H1 (cell line): ENCODE data around the gene HOGA1. TPM values are rescaled to one million over a fixed set of nuclear protein-coding genes. Genes with fewer than 3 reads are reported as not detected.

Experiments used
- CTCF ChIA-PET: fragments of 300-600 bp; sonication (Branson Sonifier 250); formaldehyde crosslinking; loops from one replicate; lab custom pipeline; 2021; ENCODE audit not compliant: partially characterized antibody; lab: Charles Lee
- POLR2A ChIA-PET: fragments of 300-600 bp; sonication (Branson Sonifier 250); formaldehyde crosslinking; loops from one replicate; lab custom pipeline; 2021; ENCODE audit warnings: inconsistent platforms; ENCODE audit not compliant: partially characterized antibody; lab: Charles Lee
- DNase-seq, 2 experiments: peaks; one replicate each; pipeline versions ENCODE4 v3.0.0 to v3.0.0-alpha.2; 2010 to 2022; ENCODE audit warnings: low spot score in 2 of 2, low read depth in 1 of 2, mixed read lengths in 1 of 2
- FAIRE-seq: peaks from 2 replicates; lab custom pipeline; 2011; peaks lifted over from hg19 to GRCh38; lab: Jason Lieb, UNC
- H2AFZ ChIP-seq: 2 replicates; pipeline ENCODE4 v1.8.1; 2012; ENCODE audit warnings: low read length, inconsistent platforms
- H2AK5ac ChIP-seq: 2 replicates; pipeline ENCODE4 v1.6.1; 2013; ENCODE audit warnings: low read depth, low read length
- H2BK120ac ChIP-seq: replicated peaks from 2 replicates; pipeline ENCODE3; 2013; ENCODE audit warnings: low read depth, low read length, inconsistent platforms
- H2BK12ac ChIP-seq: 2 replicates; pipeline ENCODE4 v1.6.1; 2013; ENCODE audit warnings: low read depth, low read length
- H2BK15ac ChIP-seq: 2 replicates; pipeline ENCODE4 v1.6.1; 2013; ENCODE audit warnings: low read length
- H2BK20ac ChIP-seq: 2 replicates; pipeline ENCODE4 v1.6.1; 2013; ENCODE audit warnings: low read length
- H2BK5ac ChIP-seq: 2 replicates; pipeline ENCODE4 v1.6.1; 2013; ENCODE audit warnings: low read depth, low read length
- H3K14ac ChIP-seq: 2 replicates; pipeline ENCODE4 v1.6.1; 2013; ENCODE audit warnings: inconsistent platforms; ENCODE audit not compliant: insufficient read length
- H3K18ac ChIP-seq: 2 replicates; pipeline ENCODE4 v1.6.1; 2013; ENCODE audit warnings: low read length; ENCODE audit errors: extremely low read depth
- H3K23ac ChIP-seq: 2 replicates; pipeline ENCODE4 v1.6.1; 2013; ENCODE audit warnings: inconsistent platforms; ENCODE audit not compliant: insufficient read length
- H3K23me2 ChIP-seq: 2 replicates; pipeline ENCODE4 v1.6.1; 2013; ENCODE audit warnings: low read depth, low read length
- H3K27ac ChIP-seq: 2 replicates; pipeline ENCODE4 v1.6.1; 2011; ENCODE audit warnings: low read depth, low read length, inconsistent platforms
- H3K27me3 ChIP-seq, 4 experiments: replicated peaks in 1 of 4; 1 replicate in 1 of 4; 2 replicates in 3 of 4; pipeline versions ENCODE4 v1.6.1 to v1.8.1; 2011 to 2013; ENCODE audit warnings: low read length in 3 of 4, mild to moderate bottlenecking in 3 of 4, inconsistent platforms in 2 of 4, mixed read lengths in 2 of 4, moderate library complexity in 1 of 4; ENCODE audit not compliant: control insufficient read depth in 3 of 4, insufficient read depth in 3 of 4; ENCODE audit errors: extremely low read depth in 1 of 4
- H3K36me3 ChIP-seq, 4 experiments: 2 replicates each; pipeline versions ENCODE4 v1.6.1 to v1.8.1; 2011 to 2013; ENCODE audit warnings: mild to moderate bottlenecking in 4 of 4, low read length in 3 of 4, moderate library complexity in 2 of 4, control low read depth in 1 of 4, inconsistent platforms in 1 of 4; ENCODE audit not compliant: insufficient read depth in 4 of 4, control insufficient read depth in 2 of 4
- H3K4ac ChIP-seq: replicated peaks from 2 replicates; pipeline ENCODE3; 2013; ENCODE audit warnings: low read length, low read depth, mixed read lengths, inconsistent platforms; ENCODE audit not compliant: insufficient read length
- H3K4me1 ChIP-seq, 4 experiments: replicated peaks in 1 of 4; 1 replicate in 1 of 4; 2 replicates in 3 of 4; pipeline versions ENCODE4 v1.6.1 to v1.8.1; 2011 to 2013; ENCODE audit warnings: low read length in 3 of 4, inconsistent platforms in 2 of 4, mixed read lengths in 1 of 4; ENCODE audit not compliant: insufficient read depth in 4 of 4, control insufficient read depth in 3 of 4
- H3K4me2 ChIP-seq, 2 experiments: 2 replicates each; pipeline versions ENCODE4 v1.6.1 to v1.8.1; 2011 to 2013; ENCODE audit warnings: low read depth in 2 of 2, low read length in 2 of 2, control low read depth in 1 of 2, inconsistent platforms in 1 of 2, mild to moderate bottlenecking in 1 of 2; ENCODE audit not compliant: insufficient read depth in 1 of 2
- H3K4me3 ChIP-seq, 4 experiments: fragments of 200-600, 300-600 bp in 1 of 4; sonication (generic), shearing (Covaris generic), sonication (Bioruptor Twin) in 1 of 4; 2 replicates each; pipeline versions ENCODE4 v1.5.1 to v1.8.1; 2011 to 2016; ENCODE audit warnings: low read length in 4 of 4, low read depth in 3 of 4, control low read depth in 2 of 4, inconsistent platforms in 2 of 4, mild to moderate bottlenecking in 2 of 4, mixed read lengths in 1 of 4, moderate library complexity in 1 of 4; ENCODE audit not compliant: insufficient read depth in 2 of 4; ENCODE audit errors: extremely low read depth in 1 of 4
- H3K56ac ChIP-seq: replicated peaks from 2 replicates; pipeline ENCODE3; 2013; ENCODE audit warnings: low read depth, mild to moderate bottlenecking, mixed read lengths, low read length, inconsistent platforms; ENCODE audit not compliant: insufficient read length
- H3K79me1 ChIP-seq: 2 replicates; pipeline ENCODE4 v1.6.1; 2013; ENCODE audit warnings: low read depth, low read length, control low read depth
- H3K79me2 ChIP-seq, 2 experiments: 2 replicates each; pipeline versions ENCODE4 v1.6.1 to v1.8.1; 2012 to 2013; ENCODE audit warnings: low read length in 2 of 2, mild to moderate bottlenecking in 2 of 2, inconsistent platforms in 1 of 2; ENCODE audit not compliant: insufficient read depth in 2 of 2, control insufficient read depth in 1 of 2
- H3K9ac ChIP-seq, 4 experiments: replicated peaks in 1 of 4; 1 replicate in 1 of 4; 2 replicates in 3 of 4; pipeline versions ENCODE4 v1.6.1 to v1.8.1; 2011 to 2013; ENCODE audit warnings: low read depth in 3 of 4, low read length in 3 of 4, control low read depth in 2 of 4, mild to moderate bottlenecking in 2 of 4, moderate library complexity in 2 of 4, inconsistent platforms in 1 of 4; ENCODE audit errors: extremely low read depth in 1 of 4
- H3K9me3 ChIP-seq, 2 experiments: 2 replicates each; pipeline versions ENCODE4 v1.6.1 to v1.8.1; 2012 to 2013; ENCODE audit warnings: mild to moderate bottlenecking in 2 of 2, moderate library complexity in 2 of 2, control low read depth in 1 of 2, inconsistent platforms in 1 of 2, low read depth in 1 of 2, low read length in 1 of 2, mixed read lengths in 1 of 2; ENCODE audit not compliant: insufficient read depth in 2 of 2
- H4K20me1 ChIP-seq, 2 experiments: replicated peaks in 1 of 2; 2 replicates each; pipeline versions ENCODE3 to v1.8.1; 2011 to 2013; ENCODE audit warnings: inconsistent platforms in 2 of 2, low read length in 2 of 2, mild to moderate bottlenecking in 1 of 2; ENCODE audit not compliant: insufficient read depth in 2 of 2, control insufficient read depth in 1 of 2
- H4K5ac ChIP-seq: 2 replicates; pipeline ENCODE4 v1.6.1; 2013; ENCODE audit warnings: low read length, low read depth, mixed read lengths, inconsistent platforms; ENCODE audit not compliant: insufficient read length
- H4K8ac ChIP-seq: 2 replicates; pipeline ENCODE4 v1.8.0; 2013; ENCODE audit warnings: mild to moderate bottlenecking, moderate library complexity, low read length, inconsistent platforms; ENCODE audit not compliant: insufficient read depth; ENCODE audit errors: extremely low read depth
- H4K91ac ChIP-seq: replicated peaks from 2 replicates; pipeline ENCODE3; 2013; ENCODE audit warnings: low read length, mixed read lengths, inconsistent platforms; ENCODE audit not compliant: insufficient read length
- ATF3 ChIP-seq: IDR thresholded peaks from 2 replicates; pipeline ENCODE4 v1.6.1; 2011; ENCODE audit warnings: low read depth, mild to moderate bottlenecking, low read length; ENCODE audit not compliant: insufficient read depth
- CTCF ChIP-seq, 3 experiments: IDR thresholded peaks; 1 replicate in 2 of 3; 2 replicates in 1 of 3; pipeline versions ENCODE4 v1.5.1 to v1.6.1; 2011; ENCODE audit warnings: low read length in 3 of 3, mild to moderate bottlenecking in 3 of 3, inconsistent platforms in 2 of 3, low read depth in 1 of 3, moderate library complexity in 1 of 3; ENCODE audit not compliant: insufficient read depth in 1 of 3; ENCODE audit errors: control extremely low read depth in 1 of 3
- E2F6 ChIP-seq: IDR thresholded peaks from 2 replicates; pipeline ENCODE4 v1.6.1; 2012; ENCODE audit warnings: inconsistent platforms
- EZH2 ChIP-seq: fragments of 200-600 bp; sonication (generic); IDR thresholded peaks from 2 replicates; pipeline ENCODE4 v1.7.1; 2012; ENCODE audit warnings: low read depth, mild to moderate bottlenecking, moderate library complexity, low read length, inconsistent platforms; ENCODE audit not compliant: severe bottlenecking
- JUN ChIP-seq: IDR thresholded peaks from 2 replicates; pipeline ENCODE4 v1.6.1; 2011; ENCODE audit warnings: low read depth, mild to moderate bottlenecking, improper control_type of control experiment, low read length
- MAFK ChIP-seq: IDR thresholded peaks from 2 replicates; pipeline ENCODE4 v1.6.1; 2012; ENCODE audit warnings: low read depth, mild to moderate bottlenecking, improper control_type of control experiment, low read length
- PHF8 ChIP-seq: fragments of 200-600 bp; sonication (generic); conservative IDR thresholded peaks from 2 replicates; pipeline ENCODE4 v1.7.1; 2012; ENCODE audit warnings: low read depth, mild to moderate bottlenecking, inconsistent platforms, low read length, moderate library complexity
- RAD21 ChIP-seq, 2 experiments: IDR thresholded peaks in 1 of 2; conservative IDR thresholded peaks in 1 of 2; 2 replicates each; pipeline ENCODE4 v1.6.1; 2011; ENCODE audit warnings: low read depth in 2 of 2, low read length in 2 of 2, improper control_type of control experiment in 1 of 2, inconsistent platforms in 1 of 2, mild to moderate bottlenecking in 1 of 2, moderate library complexity in 1 of 2
- TCF12 ChIP-seq: IDR thresholded peaks from 2 replicates; pipeline ENCODE4 v1.6.1; 2011; ENCODE audit warnings: low read depth, mild to moderate bottlenecking, low read length
- whole genome bisulfite sequencing, 2 experiments: shearing (Covaris generic) in 1 of 2; methylation state at CpG; one replicate each; pipeline versions ENCODE4 v1.1.6 to v1.1.7; 2013 to 2015; ENCODE audit warnings: low lambda C conversion rate in 2 of 2, mixed read lengths in 2 of 2, inconsistent platforms in 1 of 2, low coverage in 1 of 2, missing lambda C conversion rate in 1 of 2; ENCODE audit not compliant: insufficient replicate concordance in 2 of 2, insufficient coverage in 1 of 2, insufficient read length in 1 of 2; ENCODE audit errors: extremely low coverage in 1 of 2, missing lambda C conversion rate in 1 of 2; 5-methylcytosine and 5-hydroxymethylcytosine counted together
- polyA plus RNA-seq, 7 experiments: library from polyadenylated mRNA; depleted of rRNA in 3 of 7; stranded (reverse) in 5 of 7; unstranded in 2 of 7; fragments of >200 nt in 5 of 7; fragments of 200-250 nt in 2 of 7; gene quantifications; 1 replicate in 5 of 7; 2 replicates in 1 of 7; 4 replicates in 1 of 7; pipeline versions ENCODE4 v1.2.1 to v1.2.3, GENCODE V29; 2011 to 2013; ENCODE audit warnings: missing spikeins in 2 of 7, mixed read lengths in 2 of 7
- total RNA-seq: library from RNA; stranded (reverse); fragmentation: NEBNext Ultra II Directional; extraction: Animal tissue kit (Norgen Biotek cat#: 25700); gene quantifications from 2 replicates; pipeline ENCODE4 v1.2.1, GENCODE V29; 2021

HOGA1 gene
- total and polyA plus RNA-seq, 2 of the 8 experiments (the other 6 are each of a cell fraction or from before 2014, with no cell fraction given): 0.28 to 1.00 TPM

GRCh38 chr10:97563337-97563736 is 20.9 kb upstream of the HOGA1 start:
- H3K79me1 ChIP-seq: no peaks in the 10 kb centered on the region
- H4K5ac ChIP-seq: no peak overlapping the region
- H3K4ac ChIP-seq: no peak overlapping the region
- no peak overlapping the region for H3K18ac ChIP-seq
- no peak overlapping the region for H3K14ac ChIP-seq
- FAIRE-seq (no peak), DNase-seq (no peak)
- no peak overlapping the region for H2BK5ac ChIP-seq
- no peak overlapping the region for H2BK12ac ChIP-seq
- H3K27me3 ChIP-seq: no peaks in the 10 kb centered on the region
- H3K56ac ChIP-seq: no peak overlapping the region
- H3K79me2 ChIP-seq: no peaks in the 10 kb centered on the region
- no peak overlapping the region for H3K4me3 ChIP-seq
- no peak overlapping the region for H2AFZ ChIP-seq
- H3K27ac ChIP-seq: no peak overlapping the region
- H3K23ac ChIP-seq: no peak overlapping the region
- ChIA-PET POLR2A (no interaction called here), CTCF (no interaction called here)
- H2BK15ac ChIP-seq: no peak overlapping the region
- peaks cover 3 to 4% of the 10 kb centered on the region in 2 experiments; a peak in 1 of 4 replicates for H3K9me3 ChIP-seq
- no peaks in the 10 kb centered on the region for H3K4me1 ChIP-seq
- no peak overlapping the region for H4K8ac ChIP-seq
- no peak overlapping the region for H3K4me2 ChIP-seq
- no peak overlapping the region for H2AK5ac ChIP-seq
- H4K20me1 ChIP-seq: no peaks in the 10 kb centered on the region
- no peak overlapping the region for H4K91ac ChIP-seq
- H2BK120ac ChIP-seq: no peak overlapping the region
- no peak overlapping the region for H3K9ac ChIP-seq
- H2BK20ac ChIP-seq: no peak overlapping the region
- WGBS, 2 experiments: 86% methylated on average over 4 of the region's 4 CpGs; no CpG with 5 or more reads in 1 of the 2 experiments
- H3K36me3 ChIP-seq: no peaks in the 10 kb centered on the region; a peak in 1 of 8 replicates
- H3K23me2 ChIP-seq: no peaks in the 10 kb centered on the region
- TF ChIP-seq MAFK (no peak), CTCF (IDR thresholded peaks at IDR 0.05; ENCODE audit: control extremely low read depth in 1 of 3, insufficient read depth in 1 of 3, low read depth in 1 of 3, low read length in 3 of 3) (no peak), E2F6 (no peak), JUN (no peak), PHF8 (no peak), RAD21 (IDR thresholded peaks at IDR 0.05 in 1 of 2, conservative IDR thresholded peaks at IDR 0.05 in 1 of 2; ENCODE audit: low read depth in 2 of 2, low read length in 2 of 2) (no peak), TCF12 (no peak), EZH2 (no peak), ATF3 (no peak)
